Coronary artery (tissue), 2 donors: ENCODE measurements around the gene SCGB1C2.
A peak's percentile ranks its signal among the peaks of the same experiment; 100 is the strongest.

Experiments used
- DNase-seq: peaks from one replicate; pipeline ENCODE4 v3.0.0-alpha.2; 2017; ENCODE audit warnings: low spot score
- H3K27ac ChIP-seq, 2 donors: fragments of 200-600 bp; sonication (generic); one replicate each; pipeline ENCODE4 v1.5.1; 2016 to 2019
- H3K4me3 ChIP-seq: fragments of 200-600 bp; sonication (generic); 2 replicates; pipeline ENCODE4 v1.5.1; 2016; ENCODE audit warnings: mild to moderate bottlenecking, moderate library complexity
- TF ChIP-seq, protein P1 (sequence below): fragments of 200-600 bp; sonication (generic); IDR thresholded peaks from one replicate; pipeline ENCODE4 v1.5.1; 2019; ENCODE audit warnings: antibody characterized with exemption

The SCGB1C2 gene

DNA sequence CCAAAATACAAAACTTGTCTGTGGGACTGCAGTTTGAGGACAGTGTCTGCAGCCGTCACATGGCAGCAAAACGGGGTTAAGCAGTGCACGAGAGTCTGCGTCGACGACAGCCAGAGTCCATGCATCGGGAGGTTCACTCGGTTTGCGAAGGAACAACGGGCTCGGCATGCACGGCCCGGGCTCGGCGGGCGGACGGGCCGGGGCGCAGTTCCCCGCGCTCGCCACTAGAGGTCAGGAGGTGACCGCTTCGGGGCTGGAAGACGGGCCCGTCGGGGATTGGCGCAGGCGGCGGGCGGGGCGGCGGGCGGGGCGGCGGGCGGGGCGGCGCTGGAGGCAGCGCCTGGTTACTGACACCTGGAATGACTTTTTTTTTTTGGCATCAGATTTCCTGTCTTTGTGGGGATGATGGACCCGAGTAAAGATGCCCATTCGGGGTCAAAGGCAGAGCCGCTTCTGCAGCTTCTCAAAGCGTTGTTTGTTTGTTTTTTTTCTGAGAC is 6.5 kb downstream of the SCGB1C2 start:
- no peak overlapping the region for H3K27ac ChIP-seq
- peak; percentile 84 for DNase-seq
- H3K4me3 ChIP-seq, result no peak overlapping the region
- TF ChIP-seq, protein P1, sequence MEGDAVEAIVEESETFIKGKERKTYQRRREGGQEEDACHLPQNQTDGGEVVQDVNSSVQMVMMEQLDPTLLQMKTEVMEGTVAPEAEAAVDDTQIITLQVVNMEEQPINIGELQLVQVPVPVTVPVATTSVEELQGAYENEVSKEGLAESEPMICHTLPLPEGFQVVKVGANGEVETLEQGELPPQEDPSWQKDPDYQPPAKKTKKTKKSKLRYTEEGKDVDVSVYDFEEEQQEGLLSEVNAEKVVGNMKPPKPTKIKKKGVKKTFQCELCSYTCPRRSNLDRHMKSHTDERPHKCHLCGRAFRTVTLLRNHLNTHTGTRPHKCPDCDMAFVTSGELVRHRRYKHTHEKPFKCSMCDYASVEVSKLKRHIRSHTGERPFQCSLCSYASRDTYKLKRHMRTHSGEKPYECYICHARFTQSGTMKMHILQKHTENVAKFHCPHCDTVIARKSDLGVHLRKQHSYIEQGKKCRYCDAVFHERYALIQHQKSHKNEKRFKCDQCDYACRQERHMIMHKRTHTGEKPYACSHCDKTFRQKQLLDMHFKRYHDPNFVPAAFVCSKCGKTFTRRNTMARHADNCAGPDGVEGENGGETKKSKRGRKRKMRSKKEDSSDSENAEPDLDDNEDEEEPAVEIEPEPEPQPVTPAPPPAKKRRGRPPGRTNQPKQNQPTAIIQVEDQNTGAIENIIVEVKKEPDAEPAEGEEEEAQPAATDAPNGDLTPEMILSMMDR, result peak; percentile 94

DNA sequence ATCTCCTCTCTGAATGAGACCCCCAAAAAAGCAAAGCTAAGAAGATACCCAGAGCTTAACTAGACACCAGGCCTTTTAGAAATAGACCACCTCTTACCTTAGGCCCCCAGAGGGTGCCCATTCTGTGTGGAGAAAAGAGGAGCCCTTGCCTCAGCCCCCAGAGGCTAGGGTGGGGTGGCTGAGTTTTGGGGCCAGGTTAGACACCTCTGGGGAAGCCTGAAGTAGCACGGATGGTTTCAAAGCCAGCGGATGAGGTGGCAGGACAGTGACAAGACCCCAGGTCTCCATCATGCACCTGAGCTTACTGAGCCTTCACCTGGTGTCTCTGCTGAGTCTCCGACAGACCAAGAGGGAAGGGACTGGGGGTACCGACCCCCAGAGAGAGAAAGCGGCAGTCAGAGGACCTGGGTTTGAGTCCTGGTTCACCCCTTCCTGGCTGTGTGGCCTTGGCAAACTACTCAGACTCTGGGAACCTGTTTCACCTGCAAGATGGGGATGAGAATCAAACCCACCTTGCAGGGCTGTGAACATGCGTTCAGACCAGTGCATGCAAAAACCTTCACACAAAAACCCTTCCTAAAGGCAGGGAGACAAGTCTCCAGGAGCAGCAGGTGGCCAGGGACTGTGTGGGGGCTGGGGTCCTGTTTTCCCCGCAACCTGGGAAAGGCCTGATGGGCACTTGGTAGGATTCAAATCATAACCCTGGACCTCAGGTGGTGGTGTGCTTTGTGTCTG is 7.7 kb downstream of the SCGB1C2 start:
- TF ChIP-seq, protein P1, result no peak
- no peak overlapping the region for H3K4me3 ChIP-seq

DNA sequence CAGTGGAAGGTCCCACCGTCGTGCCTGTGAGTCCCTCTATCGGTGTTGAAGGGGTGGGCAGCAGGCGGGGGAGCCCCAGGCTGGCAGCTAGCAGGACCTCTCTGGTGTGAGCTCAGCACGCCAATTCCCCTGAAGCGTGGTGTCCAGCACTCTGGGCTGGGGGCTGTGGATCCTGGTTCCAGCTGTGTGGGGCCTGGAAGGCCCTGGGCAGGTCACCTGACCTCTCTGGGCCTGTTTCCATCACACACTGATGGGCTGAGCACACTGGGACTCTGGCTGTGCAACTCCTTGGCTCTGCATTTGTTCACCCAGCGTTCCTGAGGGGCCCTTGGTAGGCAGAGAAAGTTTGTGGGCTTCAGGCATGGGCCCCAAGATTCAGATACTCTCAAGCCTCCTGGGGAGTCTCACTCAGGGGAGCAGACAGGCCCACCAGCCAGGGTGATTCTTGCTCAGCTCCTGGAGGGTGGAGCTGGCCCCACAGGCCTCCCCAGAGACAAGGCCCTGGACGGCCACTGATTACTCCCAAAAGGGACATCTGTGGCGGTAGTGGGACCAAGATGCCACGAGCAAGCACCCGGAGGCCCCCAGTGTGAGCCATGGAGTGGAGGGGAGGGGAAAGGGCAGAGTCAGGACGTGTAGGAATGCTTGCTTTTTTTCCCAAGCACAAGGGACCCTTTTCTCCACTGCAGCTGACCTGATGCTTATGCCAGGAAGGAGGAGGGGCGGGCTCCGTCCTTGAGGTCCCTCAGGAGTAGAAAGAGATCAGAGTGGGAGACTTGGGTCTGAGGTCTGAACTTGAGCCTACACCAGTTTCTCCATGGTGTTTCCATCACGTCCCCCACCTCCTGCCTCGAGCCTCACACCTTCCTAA is 8.5 kb downstream of the SCGB1C2 start:
- TF ChIP-seq, protein P1, result no peak
- H3K4me3 ChIP-seq, result no peak overlapping the region
- H3K27ac ChIP-seq, result no peak overlapping the region
- no peak for DNase-seq

More for the DNA sequence above, 7.7 kb downstream of the SCGB1C2 start:
- no peak for DNase-seq
- H3K27ac ChIP-seq, result no peak overlapping the region

DNA sequence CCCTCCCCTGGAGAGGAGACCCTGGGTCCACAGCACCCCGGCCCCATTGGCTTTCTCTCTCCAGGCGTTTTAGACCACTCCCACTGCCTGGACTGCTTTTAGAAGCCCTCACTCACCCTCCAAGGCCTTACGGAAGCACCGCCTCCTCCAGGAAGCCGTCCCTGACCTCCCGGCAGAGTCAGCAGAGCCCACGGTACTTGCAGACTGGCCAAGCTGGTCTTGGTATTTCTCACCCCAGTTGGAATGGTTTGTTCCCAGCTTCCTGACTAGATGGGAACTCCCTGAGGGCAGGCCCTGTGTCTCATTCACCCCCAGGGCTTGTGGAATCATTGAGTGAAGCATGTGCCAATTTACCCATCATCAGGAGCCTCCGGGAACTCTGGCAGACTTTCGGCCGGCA is 9.2 kb downstream of the SCGB1C2 start:
- TF ChIP-seq, protein P1, result no peak
- Histone ChIP-seq H3K4me3 (no peak overlapping the region), H3K27ac (no peak overlapping the region)
- DNase-seq, result no peak

DNA sequence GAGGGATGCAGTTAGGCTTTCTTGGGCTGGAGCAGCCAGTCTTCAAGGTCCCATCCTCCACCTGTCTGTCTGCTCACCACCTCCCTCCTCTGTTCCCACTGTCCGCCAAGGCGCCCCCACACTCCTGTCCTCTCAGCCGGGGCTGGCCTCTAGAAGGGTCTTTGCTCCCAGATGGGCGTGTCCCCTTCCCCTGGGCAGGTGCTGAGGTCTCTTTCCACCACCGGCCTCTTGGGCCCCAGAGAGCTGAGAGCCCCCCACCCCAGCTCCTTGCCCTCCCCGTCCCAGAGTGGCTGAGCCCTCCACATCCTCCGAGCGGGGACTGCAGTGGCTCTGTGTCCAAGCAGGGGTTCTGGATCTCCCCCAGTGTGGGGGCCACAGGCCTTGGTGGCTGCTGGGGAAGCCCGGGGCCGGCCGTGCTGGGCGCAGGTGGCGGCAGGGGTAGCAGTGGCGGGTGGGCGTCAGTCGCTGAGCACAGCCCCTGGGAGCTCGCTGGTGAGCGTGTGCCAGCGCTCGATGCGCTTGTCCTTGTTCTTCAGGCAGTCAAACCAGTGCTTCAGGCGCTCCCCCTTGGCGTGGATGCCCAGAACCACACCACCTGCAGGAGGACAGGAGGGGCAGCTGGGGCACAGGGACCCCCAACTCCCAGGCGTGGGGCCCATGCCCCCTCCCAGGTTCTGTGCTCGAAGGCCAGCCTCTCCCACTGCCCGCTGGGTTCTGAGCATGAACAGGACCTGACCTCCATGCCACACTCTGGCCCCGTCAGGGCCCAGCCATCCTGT is 9.8 kb downstream of the SCGB1C2 start:
- no peak overlapping the region for H3K27ac ChIP-seq
- H3K4me3 ChIP-seq, result no peak overlapping the region
- DNase-seq, result no peak
- TF ChIP-seq, protein P1, result no peak

DNA sequence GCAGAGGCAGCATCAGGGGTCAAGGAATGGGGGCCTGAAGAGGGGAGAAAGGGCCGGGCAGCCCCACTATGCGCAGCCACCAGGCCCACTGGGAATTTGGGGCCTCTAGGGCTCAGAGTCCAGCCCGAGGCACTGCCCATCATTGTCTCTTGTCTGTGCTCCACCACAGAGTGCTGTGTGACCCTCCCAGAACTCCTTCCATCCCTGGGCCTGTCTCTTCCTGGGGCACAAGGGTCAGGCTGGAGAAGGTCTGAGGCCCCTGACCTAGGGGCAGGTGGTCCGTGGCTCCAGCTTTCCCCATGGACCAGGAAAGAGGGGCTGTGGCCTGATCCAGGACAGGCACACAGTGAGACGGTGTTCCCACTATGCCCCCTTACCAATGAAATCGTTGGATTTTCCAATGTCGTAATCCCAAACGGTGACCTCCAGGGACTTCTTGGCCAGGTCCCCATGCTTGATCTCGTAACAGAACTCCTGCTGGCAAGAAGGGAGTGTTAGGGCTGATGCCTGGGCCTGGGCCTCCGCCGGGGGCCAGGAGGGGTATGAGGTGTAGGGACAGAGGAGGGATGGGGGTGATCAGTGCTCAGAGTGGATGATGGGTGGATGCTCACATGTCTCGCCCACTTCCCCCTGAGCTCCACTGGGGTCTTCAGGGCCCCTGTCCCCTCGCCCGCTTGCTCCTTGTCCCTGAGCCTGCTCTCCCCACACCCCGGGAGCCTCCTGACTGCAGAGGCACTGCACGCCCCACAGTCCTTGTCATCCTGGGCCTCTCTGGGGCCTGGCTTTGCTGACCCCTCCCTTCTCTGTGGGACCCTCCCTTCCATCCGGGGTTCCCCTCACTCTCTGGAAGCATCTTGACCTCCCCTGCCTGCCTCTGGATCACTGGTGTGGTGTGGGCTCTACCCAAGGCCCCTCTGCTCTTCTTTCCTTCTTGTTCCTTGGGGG is 10.7 kb downstream of the SCGB1C2 start:
- no peak overlapping the region for H3K27ac ChIP-seq
- DNase-seq, result no peak
- no peak overlapping the region for H3K4me3 ChIP-seq
- TF ChIP-seq, protein P1, result no peak
